IPS DF 4.7 (cell line): Measurements from ENCODE around the gene KATNIP.
A peak's percentile ranks its signal among the peaks of the same experiment; 100 is the strongest.

ENCODE experiments used
- DNase-seq: peaks from one replicate; pipeline ENCODE4 v3.0.0-alpha.2; 2013; ENCODE audit warnings: low spot score; ENCODE audit errors: extremely low read depth

Gene KATNIP

GRCh38 chr16:27549746-27550581 lies at the start of gene KATNIP, which contains the start of gene GTF3C1:
Gene KATNIP, plus strand, starts transcription at chr16:27550144. Its CDS starts 27 bp downstream, at chr16:27550171.
Gene GTF3C1, minus strand, starts transcription at chr16:27549913. Its CDS starts 23 bp downstream, at chr16:27549890.
- DNase-seq = peak; percentile 51

DNA sequence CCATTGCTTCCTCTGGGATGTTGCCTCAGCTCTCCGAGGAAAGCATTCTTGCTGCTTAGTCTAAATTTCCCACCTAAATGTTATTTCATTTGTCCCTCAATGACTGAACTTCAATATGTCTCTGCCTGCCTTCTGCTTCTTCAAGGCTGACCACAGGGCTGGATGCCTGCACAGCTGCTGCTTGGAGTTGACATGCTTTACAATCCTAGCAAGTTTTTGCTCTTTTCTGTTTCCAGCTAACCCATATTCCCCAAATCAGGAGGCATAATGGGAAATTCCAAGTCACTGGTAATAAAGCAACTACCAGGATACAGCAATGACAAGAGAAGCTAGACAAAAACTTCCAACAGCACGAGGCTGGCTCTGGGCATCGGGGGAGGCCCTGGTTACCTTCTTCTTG lies 49.1 kb upstream of the KATNIP start:
- DNase-seq = no peak

DNA sequence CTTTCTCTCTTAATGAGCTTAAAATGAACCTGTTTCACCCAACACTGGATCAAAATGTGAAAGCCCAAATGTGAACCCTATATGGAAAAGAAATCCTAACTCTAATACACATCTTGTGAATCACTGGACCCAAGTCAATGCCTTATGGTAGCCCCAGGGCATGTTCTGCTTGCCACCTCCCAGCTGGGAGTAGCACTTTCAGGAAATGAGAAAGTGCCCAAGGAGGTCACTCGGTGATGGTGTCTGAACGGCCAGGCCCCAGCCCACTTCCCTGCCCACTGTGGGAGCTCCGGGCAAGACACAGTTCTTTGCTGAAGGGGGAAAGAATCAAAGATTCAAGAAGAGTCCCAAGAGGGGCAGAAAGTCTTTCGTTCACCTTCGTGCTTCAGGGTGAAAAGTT lies 46.3 kb upstream of the KATNIP start:
- DNase-seq = no peak

- no peak for DNase-seq
Observed at GRCh38 chr16:27505297-27506236, 44.4 kb upstream of the KATNIP start.

- no peak for DNase-seq
Observed at GRCh38 chr16:27506771-27507170, 43.2 kb upstream of the KATNIP start.

- DNase-seq = no peak
Observed at GRCh38 chr16:27508476-27508875, 41.5 kb upstream of the KATNIP start.

DNA sequence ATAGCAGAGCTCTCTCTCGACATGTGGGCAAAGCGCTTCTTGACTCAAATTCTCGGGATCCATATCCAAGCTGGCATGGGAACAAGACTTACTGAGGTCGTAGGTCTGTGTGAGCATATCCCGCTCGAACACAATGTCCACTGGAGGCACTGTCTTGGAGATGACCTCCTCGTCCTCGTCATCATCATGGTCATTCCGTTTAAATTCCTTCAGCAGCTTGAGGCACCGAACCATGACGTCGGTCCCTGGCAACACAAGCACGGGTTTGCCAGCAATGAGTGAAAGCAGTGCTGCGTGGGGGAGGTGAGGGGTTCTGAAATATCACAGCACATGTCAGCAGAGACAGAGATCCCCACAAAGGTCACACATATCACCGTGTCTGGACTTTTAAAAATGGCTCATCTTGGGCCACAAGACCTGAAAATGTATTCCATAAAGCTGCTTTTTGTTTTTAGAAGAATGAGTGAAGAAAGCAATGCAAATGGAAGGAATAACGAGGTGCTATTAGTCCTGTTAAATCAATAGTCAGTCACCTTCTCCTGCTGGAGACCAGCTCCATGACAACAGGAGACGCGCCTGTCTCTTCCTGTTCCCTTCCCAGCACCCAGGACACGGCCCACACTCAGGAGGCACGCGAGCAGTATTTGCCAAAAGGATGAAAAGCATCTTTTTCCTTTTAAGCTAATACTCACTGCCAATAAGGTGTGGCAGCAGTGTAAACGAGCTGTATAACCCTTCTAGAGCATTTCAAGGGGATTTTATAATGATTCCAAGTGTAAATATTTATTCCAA lies 38.1 kb upstream of the KATNIP start:
- no peak for DNase-seq

GRCh38 chr16:27514806-27515205 lies 35.1 kb upstream of the KATNIP start:
- no peak for DNase-seq

- peak; percentile 36 for DNase-seq
Observed at GRCh38 chr16:27515874-27516353, 34.0 kb upstream of the KATNIP start.

- DNase-seq = no peak
Observed at GRCh38 chr16:27516365-27516764, 33.6 kb upstream of the KATNIP start.

DNA sequence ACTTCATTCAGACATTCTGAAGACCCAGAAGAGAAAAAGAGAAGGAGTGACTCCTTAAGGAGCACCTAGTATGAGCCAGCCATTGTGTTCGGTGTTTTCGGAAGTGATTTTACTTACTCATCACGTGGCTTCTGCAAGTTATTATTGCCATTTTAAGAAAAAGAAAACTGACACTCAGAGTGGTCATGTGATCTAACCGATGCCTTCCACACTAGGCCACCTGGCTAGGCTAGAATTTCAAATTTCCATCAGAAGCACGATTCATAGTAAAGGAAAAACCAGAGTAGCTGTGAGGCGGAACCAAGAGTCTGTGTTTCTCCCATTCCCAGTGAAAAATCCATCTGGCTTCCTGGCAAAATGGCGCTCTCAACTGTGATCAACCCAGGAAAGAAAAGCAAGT lies 32.3 kb upstream of the KATNIP start:
- no peak for DNase-seq

DNA sequence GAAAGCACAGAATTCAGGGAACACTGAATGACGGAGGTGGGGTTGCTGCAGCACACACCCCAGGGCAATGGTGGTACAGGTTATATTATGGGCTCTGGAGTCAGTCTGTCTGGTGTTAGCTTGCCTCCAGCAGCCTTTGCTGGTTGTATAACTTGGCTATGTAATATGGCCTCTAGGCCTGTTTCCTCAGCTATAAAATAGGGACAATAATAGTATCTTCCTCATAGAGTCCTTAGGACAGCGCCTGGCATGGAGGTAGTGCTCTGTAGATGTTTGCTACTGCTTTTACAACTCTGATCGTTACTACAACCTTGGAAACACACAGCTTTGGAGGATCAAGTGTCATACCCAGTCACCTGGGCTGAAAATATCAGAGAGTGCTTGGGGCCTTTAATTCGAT lies 31.7 kb upstream of the KATNIP start:
- DNase-seq = no peak

DNA sequence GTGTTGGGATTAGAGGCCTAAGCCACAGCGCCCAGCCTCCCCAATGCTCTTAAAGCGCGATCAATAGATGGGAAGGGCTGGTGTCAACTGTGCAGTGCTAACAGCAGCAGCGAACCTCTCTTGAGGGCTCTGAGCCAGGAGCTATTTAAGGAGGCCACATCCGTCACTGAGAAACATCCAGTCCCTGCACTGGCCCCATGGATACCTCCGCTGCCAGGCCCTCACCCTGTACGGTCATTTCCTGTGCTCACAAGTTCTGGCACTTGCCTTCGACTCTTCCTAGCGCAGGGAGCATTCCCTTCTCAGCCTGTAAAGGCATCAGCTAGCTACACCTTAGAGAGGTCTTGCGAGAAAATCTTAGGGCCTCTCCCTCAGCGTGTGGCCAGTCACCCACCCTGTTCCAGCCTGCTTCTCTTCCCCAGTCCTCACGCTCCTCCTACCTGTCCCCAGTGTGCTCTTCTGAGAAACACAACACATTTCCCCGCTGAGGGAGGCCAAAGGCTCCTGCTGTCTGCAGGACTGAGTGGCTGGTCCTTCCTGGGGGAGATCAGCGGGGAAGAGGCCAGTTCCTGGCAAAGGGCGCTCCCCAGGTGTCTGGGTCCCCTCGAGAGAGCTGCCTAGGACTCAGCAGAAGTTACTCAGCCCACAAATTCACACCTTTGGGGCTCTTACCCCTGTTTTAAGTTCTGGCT lies 28.8 kb upstream of the KATNIP start:
- DNase-seq = no peak

GRCh38 chr16:27522173-27522707 lies 27.7 kb upstream of the KATNIP start:
- DNase-seq = no peak

- no peak for DNase-seq
Observed at GRCh38 chr16:27526180-27526579, 23.8 kb upstream of the KATNIP start.

DNA sequence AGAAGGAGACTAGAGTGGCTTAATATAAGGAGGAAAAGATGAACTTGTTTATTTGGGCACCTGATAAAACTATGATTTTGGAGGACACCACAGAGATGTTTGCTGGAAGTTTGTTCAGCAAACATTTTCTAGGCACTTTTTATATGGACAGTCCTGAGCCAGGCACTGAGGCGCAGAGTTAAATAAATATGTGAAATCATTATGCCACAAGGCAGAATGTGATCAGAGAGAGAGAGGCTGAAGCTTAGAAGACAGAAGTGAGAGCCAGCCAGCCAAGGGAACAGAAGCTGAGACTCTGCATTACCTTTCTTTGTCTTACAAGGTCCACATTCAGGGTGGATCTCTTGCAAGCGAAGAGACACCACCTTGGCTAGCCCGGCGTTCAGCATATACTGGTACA lies 21.6 kb upstream of the KATNIP start:
- DNase-seq = no peak

GRCh38 chr16:27529962-27530361 lies 20.0 kb upstream of the KATNIP start:
- no peak for DNase-seq

DNA sequence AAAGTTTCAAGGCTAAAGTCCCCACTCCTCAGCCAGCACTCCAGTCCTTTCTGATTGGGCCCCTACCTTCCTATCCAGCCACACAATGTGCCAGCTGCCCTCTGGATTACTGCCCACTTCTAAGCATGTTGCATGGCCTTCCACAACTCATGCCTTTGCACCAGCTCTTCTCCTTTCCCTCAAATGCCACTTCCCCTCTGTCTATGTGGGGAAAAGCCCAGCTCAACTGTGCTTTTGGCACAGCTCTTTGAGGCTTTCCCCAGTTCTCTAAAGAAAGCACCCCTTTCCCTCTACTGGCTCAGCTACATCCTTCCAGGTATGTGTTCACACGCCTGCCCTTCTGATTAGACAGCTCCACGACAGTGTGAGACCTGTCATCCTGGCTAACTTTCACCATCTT lies 18.8 kb upstream of the KATNIP start:
- DNase-seq = no peak

GRCh38 chr16:27531826-27532800 lies 17.8 kb upstream of the KATNIP start:
- DNase-seq = no peak
